ENCODE results near the gene CMSS1. TPM values are rescaled to one million over a fixed set of nuclear protein-coding genes. Genes with fewer than 3 reads are reported as not detected.

CMSS1 gene
- total and polyA plus RNA-seq, 2 donors (not counting 1 experiment from before 2014, with no cell fraction given): 7.3 to 22.8 TPM

DNA sequence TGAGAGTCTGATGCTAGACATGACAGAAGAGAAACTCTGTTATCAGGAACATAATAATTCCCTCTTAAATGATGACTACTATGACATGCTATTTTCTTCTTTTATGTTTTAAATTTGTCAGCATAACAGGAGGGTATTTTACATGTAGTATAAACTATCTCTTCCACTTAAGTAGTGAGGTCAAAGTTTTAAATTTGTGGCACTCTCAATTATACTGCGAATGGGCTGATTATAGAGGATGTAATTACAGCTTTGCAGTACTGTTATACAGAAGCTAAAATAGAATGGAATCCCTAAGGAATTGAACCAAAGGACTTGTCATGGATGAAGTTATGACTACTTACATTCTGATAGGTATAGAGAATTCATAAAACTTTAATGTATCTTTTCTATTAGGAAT lies 34.3 kb downstream of the CMSS1 start:
- ChIA-PET POLR2A (no interaction called here), CTCF (no interaction called here)
- Histone ChIP-seq H3K4me1 (ENCODE audit: control insufficient read depth in 2 of 2, insufficient read depth in 2 of 2, low read length in 2 of 2) (no peaks in the 10 kb centered on the region), H3K9ac (ENCODE audit: low read length) (no peak overlapping the region), H3K9me3 (ENCODE audit: control extremely low read depth in 1 of 3, control insufficient read depth in 2 of 3, insufficient read depth in 1 of 3, low read length in 2 of 3) (no peaks in the 10 kb centered on the region), H3K4me3 (ENCODE audit: control extremely low read depth in 1 of 5, extremely low read depth in 1 of 5, insufficient read depth in 1 of 5, low read depth in 2 of 5, low read length in 4 of 5) (no peak overlapping the region), H3K79me2 (ENCODE audit: control insufficient read depth, insufficient read depth, low read length) (peaks cover 9% of the 10 kb centered on the region), H3K27ac (ENCODE audit: low read length in 2 of 2) (no peak overlapping the region), H3K4me2 (replicated peaks; ENCODE audit: low read depth, low read length, poor library complexity, severe bottlenecking) (no peak overlapping the region), H2AFZ (ENCODE audit: insufficient read depth, low read depth, low read length, poor library complexity, severe bottlenecking) (no peak overlapping the region), H4K20me1 (ENCODE audit: control insufficient read depth, insufficient read depth, low read length, poor library complexity, severe bottlenecking) (no peaks in the 10 kb centered on the region), H3K27me3 (replicated peaks in 1 of 4; ENCODE audit: control extremely low read depth in 1 of 4, control insufficient read depth in 3 of 4, insufficient read depth in 4 of 4, low read length in 3 of 4) (no peaks in the 10 kb centered on the region), H3K36me3 (replicated peaks in 1 of 2; ENCODE audit: control extremely low read depth in 1 of 2, control insufficient read depth in 1 of 2, extremely low read depth in 1 of 2, insufficient read depth in 2 of 2, low read length in 1 of 2) (no peaks in the 10 kb centered on the region)
- Mint-ChIP-seq H3K27me3 (no peaks in the 10 kb centered on the region), H3K4me3 (no peak overlapping the region), H3K4me1 (peaks cover 3% of the 10 kb centered on the region), H3K27ac (no peak overlapping the region), H3K9me3 (ENCODE audit: insufficient read depth) (no peaks in the 10 kb centered on the region)
- TF ChIP-seq EZH2 (IDR thresholded peaks at IDR 0.05; ENCODE audit: borderline replicate concordance, insufficient read depth, low read depth, low read length, poor library complexity, severe bottlenecking): no peak
- TF ChIP-seq, protein P1, sequence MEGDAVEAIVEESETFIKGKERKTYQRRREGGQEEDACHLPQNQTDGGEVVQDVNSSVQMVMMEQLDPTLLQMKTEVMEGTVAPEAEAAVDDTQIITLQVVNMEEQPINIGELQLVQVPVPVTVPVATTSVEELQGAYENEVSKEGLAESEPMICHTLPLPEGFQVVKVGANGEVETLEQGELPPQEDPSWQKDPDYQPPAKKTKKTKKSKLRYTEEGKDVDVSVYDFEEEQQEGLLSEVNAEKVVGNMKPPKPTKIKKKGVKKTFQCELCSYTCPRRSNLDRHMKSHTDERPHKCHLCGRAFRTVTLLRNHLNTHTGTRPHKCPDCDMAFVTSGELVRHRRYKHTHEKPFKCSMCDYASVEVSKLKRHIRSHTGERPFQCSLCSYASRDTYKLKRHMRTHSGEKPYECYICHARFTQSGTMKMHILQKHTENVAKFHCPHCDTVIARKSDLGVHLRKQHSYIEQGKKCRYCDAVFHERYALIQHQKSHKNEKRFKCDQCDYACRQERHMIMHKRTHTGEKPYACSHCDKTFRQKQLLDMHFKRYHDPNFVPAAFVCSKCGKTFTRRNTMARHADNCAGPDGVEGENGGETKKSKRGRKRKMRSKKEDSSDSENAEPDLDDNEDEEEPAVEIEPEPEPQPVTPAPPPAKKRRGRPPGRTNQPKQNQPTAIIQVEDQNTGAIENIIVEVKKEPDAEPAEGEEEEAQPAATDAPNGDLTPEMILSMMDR (IDR thresholded peaks at IDR 0.05): no peak
- DNase-seq: no peak
- intact Hi-C loops (cut with micrococcal nuclease): no loop called here
- WGBS (ENCODE audit: insufficient coverage): no CpG with 5 or more reads among the region's 1 CpG
- ATAC-seq (ENCODE audit: low read depth): no peak

DNA sequence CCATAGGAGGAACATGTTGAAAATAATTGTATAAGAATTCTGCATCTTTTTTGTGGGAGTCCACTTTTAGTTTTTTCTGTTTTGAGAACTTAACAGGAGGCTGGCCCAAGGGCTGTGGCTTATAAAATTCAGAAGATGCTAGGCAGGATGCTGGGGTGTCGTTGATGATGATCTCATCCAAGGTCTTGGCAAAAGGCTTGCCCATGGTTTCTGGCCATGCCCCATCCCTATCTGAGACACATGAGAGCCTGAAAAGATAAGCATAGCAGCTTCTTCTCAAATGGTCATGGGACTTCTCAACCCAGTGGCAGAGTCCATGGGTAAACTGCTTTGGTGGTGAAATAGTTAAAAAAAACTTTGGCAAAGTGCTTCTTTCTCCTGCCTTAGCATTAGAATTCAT lies 35.2 kb downstream of the CMSS1 start:
- intact Hi-C loops (cut with micrococcal nuclease): no loop called here
- 100% methylated on average over 1 of the region's 1 CpG for WGBS (ENCODE audit: insufficient coverage)
- Mint-ChIP-seq H3K9me3 (ENCODE audit: insufficient read depth) (no peaks in the 10 kb centered on the region), H3K4me1 (peaks cover 3% of the 10 kb centered on the region), H3K4me3 (no peak overlapping the region), H3K27ac (no peak overlapping the region), H3K27me3 (no peaks in the 10 kb centered on the region)
- Histone ChIP-seq H3K9ac (ENCODE audit: low read length) (no peak overlapping the region), H3K27me3 (replicated peaks in 1 of 4; ENCODE audit: control extremely low read depth in 1 of 4, control insufficient read depth in 3 of 4, insufficient read depth in 4 of 4, low read length in 3 of 4) (no peaks in the 10 kb centered on the region), H2AFZ (ENCODE audit: insufficient read depth, low read depth, low read length, poor library complexity, severe bottlenecking) (no peak overlapping the region), H3K4me3 (ENCODE audit: control extremely low read depth in 1 of 5, extremely low read depth in 1 of 5, insufficient read depth in 1 of 5, low read depth in 2 of 5, low read length in 4 of 5) (no peak overlapping the region), H3K4me1 (ENCODE audit: control insufficient read depth in 2 of 2, insufficient read depth in 2 of 2, low read length in 2 of 2) (no peaks in the 10 kb centered on the region), H4K20me1 (ENCODE audit: control insufficient read depth, insufficient read depth, low read length, poor library complexity, severe bottlenecking) (no peaks in the 10 kb centered on the region), H3K79me2 (ENCODE audit: control insufficient read depth, insufficient read depth, low read length) (peaks cover 9% of the 10 kb centered on the region), H3K4me2 (replicated peaks; ENCODE audit: low read depth, low read length, poor library complexity, severe bottlenecking) (no peak overlapping the region), H3K27ac (ENCODE audit: low read length in 2 of 2) (no peak overlapping the region), H3K36me3 (replicated peaks in 1 of 2; ENCODE audit: control extremely low read depth in 1 of 2, control insufficient read depth in 1 of 2, extremely low read depth in 1 of 2, insufficient read depth in 2 of 2, low read length in 1 of 2) (no peaks in the 10 kb centered on the region), H3K9me3 (ENCODE audit: control extremely low read depth in 1 of 3, control insufficient read depth in 2 of 3, insufficient read depth in 1 of 3, low read length in 2 of 3) (no peaks in the 10 kb centered on the region)
- TF ChIP-seq, protein P1 (IDR thresholded peaks at IDR 0.05): no peak
- no peak for TF ChIP-seq EZH2 (IDR thresholded peaks at IDR 0.05; ENCODE audit: borderline replicate concordance, insufficient read depth, low read depth, low read length, poor library complexity, severe bottlenecking)
- POLR2A ChIA-PET: no interaction called here
- no peak for ATAC-seq (ENCODE audit: low read depth)
- no peak for DNase-seq
- CTCF ChIA-PET: no interaction called here

Measured in B cell (primary cell).